Esophagus muscularis mucosa (tissue), 3 donors: ENCODE measurements around the gene LACTBL1.

Experiments
- POLR2A ChIP-seq: fragments of 450-650 bp; IDR thresholded peaks from one replicate; pipeline ENCODE4 v1.6.1; 2017; ENCODE audit warnings: antibody characterized with exemption, moderate library complexity, mild to moderate bottlenecking, low read depth
- POLR2AphosphoS5 ChIP-seq, 2 donors: sonication (generic); formaldehyde crosslinking; IDR thresholded peaks; one replicate each; pipeline ENCODE4 v1.6.1; 2017; ENCODE audit warnings: antibody characterized with exemption in 2 of 2
- TF ChIP-seq, protein P1 (sequence below), 3 experiments: fragments of 200-600 bp in 2 of 3; fragments of 450-650 bp in 1 of 3; sonication (generic) in 2 of 3; IDR thresholded peaks; one replicate each; pipeline ENCODE4 v1.5.1; 2017 to 2019; ENCODE audit warnings: antibody characterized with exemption in 3 of 3, mild to moderate bottlenecking in 2 of 3, moderate library complexity in 1 of 3

DNA sequence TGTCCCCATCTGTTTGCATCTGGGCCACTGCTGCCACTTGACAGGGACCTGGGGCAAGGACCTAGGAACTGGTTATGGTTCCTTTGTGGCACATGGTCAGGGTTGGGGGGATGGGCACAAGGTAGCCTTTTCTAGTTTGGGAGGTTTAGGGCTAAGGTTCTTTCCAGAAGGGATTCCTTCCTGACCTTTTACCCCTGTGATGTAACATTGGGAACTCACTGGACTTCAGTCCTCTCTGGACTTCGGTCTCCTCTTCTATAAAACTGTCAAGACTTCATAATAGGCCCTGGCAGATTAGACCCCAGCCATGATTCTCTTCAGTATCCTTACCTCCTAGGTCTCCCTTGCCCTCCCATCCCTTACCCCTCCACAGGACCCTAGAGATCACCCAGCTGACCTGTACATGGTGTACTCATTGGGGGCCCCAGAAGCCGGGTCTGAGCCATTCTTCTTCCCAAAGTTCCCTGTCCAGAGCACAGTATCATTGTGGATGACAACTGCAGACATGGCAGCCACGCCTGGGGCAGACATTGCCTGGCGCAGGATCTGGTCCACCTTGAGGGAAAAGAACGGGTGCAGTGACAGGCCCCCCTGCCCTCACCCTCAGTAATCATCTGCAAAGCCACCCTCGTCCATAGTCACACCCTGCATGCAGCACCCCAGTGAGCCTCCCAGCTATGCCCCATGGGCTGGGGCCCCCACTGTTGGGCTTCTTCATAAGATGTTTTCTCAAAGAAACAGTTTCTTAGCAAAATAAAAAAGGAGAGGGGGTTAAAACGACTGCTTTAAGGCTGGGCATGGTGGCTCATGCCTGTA, 12.9 kb downstream of the LACTBL1 start:
- TF ChIP-seq POLR2AphosphoS5 (IDR thresholded peaks at IDR 0.05) (no peak), POLR2A (no peak)
- TF ChIP-seq, protein P1, sequence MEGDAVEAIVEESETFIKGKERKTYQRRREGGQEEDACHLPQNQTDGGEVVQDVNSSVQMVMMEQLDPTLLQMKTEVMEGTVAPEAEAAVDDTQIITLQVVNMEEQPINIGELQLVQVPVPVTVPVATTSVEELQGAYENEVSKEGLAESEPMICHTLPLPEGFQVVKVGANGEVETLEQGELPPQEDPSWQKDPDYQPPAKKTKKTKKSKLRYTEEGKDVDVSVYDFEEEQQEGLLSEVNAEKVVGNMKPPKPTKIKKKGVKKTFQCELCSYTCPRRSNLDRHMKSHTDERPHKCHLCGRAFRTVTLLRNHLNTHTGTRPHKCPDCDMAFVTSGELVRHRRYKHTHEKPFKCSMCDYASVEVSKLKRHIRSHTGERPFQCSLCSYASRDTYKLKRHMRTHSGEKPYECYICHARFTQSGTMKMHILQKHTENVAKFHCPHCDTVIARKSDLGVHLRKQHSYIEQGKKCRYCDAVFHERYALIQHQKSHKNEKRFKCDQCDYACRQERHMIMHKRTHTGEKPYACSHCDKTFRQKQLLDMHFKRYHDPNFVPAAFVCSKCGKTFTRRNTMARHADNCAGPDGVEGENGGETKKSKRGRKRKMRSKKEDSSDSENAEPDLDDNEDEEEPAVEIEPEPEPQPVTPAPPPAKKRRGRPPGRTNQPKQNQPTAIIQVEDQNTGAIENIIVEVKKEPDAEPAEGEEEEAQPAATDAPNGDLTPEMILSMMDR (IDR thresholded peaks at IDR 0.05), result no peak
